H1 (cell line): Measurements from ENCODE around the gene RASGRF1. TPM values are rescaled to one million over a fixed set of nuclear protein-coding genes. Genes with fewer than 3 reads are reported as not detected.

Source experiments
- CTCF ChIA-PET: fragments of 300-600 bp; sonication (Branson Sonifier 250); formaldehyde crosslinking; loops from one replicate; lab custom pipeline; 2021; ENCODE audit not compliant: partially characterized antibody; lab: Charles Lee
- POLR2A ChIA-PET: fragments of 300-600 bp; sonication (Branson Sonifier 250); formaldehyde crosslinking; loops from one replicate; lab custom pipeline; 2021; ENCODE audit warnings: inconsistent platforms; ENCODE audit not compliant: partially characterized antibody; lab: Charles Lee
- DNase-seq, 2 experiments: peaks; one replicate each; pipeline versions ENCODE4 v3.0.0 to v3.0.0-alpha.2; 2010 to 2022; ENCODE audit warnings: low spot score in 2 of 2, low read depth in 1 of 2, mixed read lengths in 1 of 2
- FAIRE-seq: peaks from 2 replicates; lab custom pipeline; 2011; peaks lifted over from hg19 to GRCh38; lab: Jason Lieb, UNC
- H2AFZ ChIP-seq: 2 replicates; pipeline ENCODE4 v1.8.1; 2012; ENCODE audit warnings: low read length, inconsistent platforms
- H2AK5ac ChIP-seq: 2 replicates; pipeline ENCODE4 v1.6.1; 2013; ENCODE audit warnings: low read depth, low read length
- H2BK120ac ChIP-seq: replicated peaks from 2 replicates; pipeline ENCODE3; 2013; ENCODE audit warnings: low read depth, low read length, inconsistent platforms
- H2BK12ac ChIP-seq: 2 replicates; pipeline ENCODE4 v1.6.1; 2013; ENCODE audit warnings: low read depth, low read length
- H2BK15ac ChIP-seq: 2 replicates; pipeline ENCODE4 v1.6.1; 2013; ENCODE audit warnings: low read length
- H2BK20ac ChIP-seq: 2 replicates; pipeline ENCODE4 v1.6.1; 2013; ENCODE audit warnings: low read length
- H2BK5ac ChIP-seq: 2 replicates; pipeline ENCODE4 v1.6.1; 2013; ENCODE audit warnings: low read depth, low read length
- H3K14ac ChIP-seq: 2 replicates; pipeline ENCODE4 v1.6.1; 2013; ENCODE audit warnings: inconsistent platforms; ENCODE audit not compliant: insufficient read length
- H3K18ac ChIP-seq: 2 replicates; pipeline ENCODE4 v1.6.1; 2013; ENCODE audit warnings: low read length; ENCODE audit errors: extremely low read depth
- H3K23ac ChIP-seq: 2 replicates; pipeline ENCODE4 v1.6.1; 2013; ENCODE audit warnings: inconsistent platforms; ENCODE audit not compliant: insufficient read length
- H3K23me2 ChIP-seq: 2 replicates; pipeline ENCODE4 v1.6.1; 2013; ENCODE audit warnings: low read depth, low read length
- H3K27ac ChIP-seq: 2 replicates; pipeline ENCODE4 v1.6.1; 2011; ENCODE audit warnings: low read depth, low read length, inconsistent platforms
- H3K27me3 ChIP-seq, 4 experiments: replicated peaks in 1 of 4; 1 replicate in 1 of 4; 2 replicates in 3 of 4; pipeline versions ENCODE4 v1.6.1 to v1.8.1; 2011 to 2013; ENCODE audit warnings: low read length in 3 of 4, mild to moderate bottlenecking in 3 of 4, inconsistent platforms in 2 of 4, mixed read lengths in 2 of 4, moderate library complexity in 1 of 4; ENCODE audit not compliant: control insufficient read depth in 3 of 4, insufficient read depth in 3 of 4; ENCODE audit errors: extremely low read depth in 1 of 4
- H3K36me3 ChIP-seq, 4 experiments: 2 replicates each; pipeline versions ENCODE4 v1.6.1 to v1.8.1; 2011 to 2013; ENCODE audit warnings: mild to moderate bottlenecking in 4 of 4, low read length in 3 of 4, moderate library complexity in 2 of 4, control low read depth in 1 of 4, inconsistent platforms in 1 of 4; ENCODE audit not compliant: insufficient read depth in 4 of 4, control insufficient read depth in 2 of 4
- H3K4ac ChIP-seq: replicated peaks from 2 replicates; pipeline ENCODE3; 2013; ENCODE audit warnings: low read length, low read depth, mixed read lengths, inconsistent platforms; ENCODE audit not compliant: insufficient read length
- H3K4me1 ChIP-seq, 4 experiments: replicated peaks in 1 of 4; 1 replicate in 1 of 4; 2 replicates in 3 of 4; pipeline versions ENCODE4 v1.6.1 to v1.8.1; 2011 to 2013; ENCODE audit warnings: low read length in 3 of 4, inconsistent platforms in 2 of 4, mixed read lengths in 1 of 4; ENCODE audit not compliant: insufficient read depth in 4 of 4, control insufficient read depth in 3 of 4
- H3K4me2 ChIP-seq, 2 experiments: 2 replicates each; pipeline versions ENCODE4 v1.6.1 to v1.8.1; 2011 to 2013; ENCODE audit warnings: low read depth in 2 of 2, low read length in 2 of 2, control low read depth in 1 of 2, inconsistent platforms in 1 of 2, mild to moderate bottlenecking in 1 of 2; ENCODE audit not compliant: insufficient read depth in 1 of 2
- H3K4me3 ChIP-seq, 4 experiments: fragments of 200-600, 300-600 bp in 1 of 4; sonication (generic), shearing (Covaris generic), sonication (Bioruptor Twin) in 1 of 4; 2 replicates each; pipeline versions ENCODE4 v1.5.1 to v1.8.1; 2011 to 2016; ENCODE audit warnings: low read length in 4 of 4, low read depth in 3 of 4, control low read depth in 2 of 4, inconsistent platforms in 2 of 4, mild to moderate bottlenecking in 2 of 4, mixed read lengths in 1 of 4, moderate library complexity in 1 of 4; ENCODE audit not compliant: insufficient read depth in 2 of 4; ENCODE audit errors: extremely low read depth in 1 of 4
- H3K56ac ChIP-seq: replicated peaks from 2 replicates; pipeline ENCODE3; 2013; ENCODE audit warnings: low read depth, mild to moderate bottlenecking, mixed read lengths, low read length, inconsistent platforms; ENCODE audit not compliant: insufficient read length
- H3K79me1 ChIP-seq: 2 replicates; pipeline ENCODE4 v1.6.1; 2013; ENCODE audit warnings: low read depth, low read length, control low read depth
- H3K79me2 ChIP-seq, 2 experiments: 2 replicates each; pipeline versions ENCODE4 v1.6.1 to v1.8.1; 2012 to 2013; ENCODE audit warnings: low read length in 2 of 2, mild to moderate bottlenecking in 2 of 2, inconsistent platforms in 1 of 2; ENCODE audit not compliant: insufficient read depth in 2 of 2, control insufficient read depth in 1 of 2
- H3K9ac ChIP-seq, 4 experiments: replicated peaks in 1 of 4; 1 replicate in 1 of 4; 2 replicates in 3 of 4; pipeline versions ENCODE4 v1.6.1 to v1.8.1; 2011 to 2013; ENCODE audit warnings: low read depth in 3 of 4, low read length in 3 of 4, control low read depth in 2 of 4, mild to moderate bottlenecking in 2 of 4, moderate library complexity in 2 of 4, inconsistent platforms in 1 of 4; ENCODE audit errors: extremely low read depth in 1 of 4
- H3K9me3 ChIP-seq, 2 experiments: 2 replicates each; pipeline versions ENCODE4 v1.6.1 to v1.8.1; 2012 to 2013; ENCODE audit warnings: mild to moderate bottlenecking in 2 of 2, moderate library complexity in 2 of 2, control low read depth in 1 of 2, inconsistent platforms in 1 of 2, low read depth in 1 of 2, low read length in 1 of 2, mixed read lengths in 1 of 2; ENCODE audit not compliant: insufficient read depth in 2 of 2
- H4K20me1 ChIP-seq, 2 experiments: replicated peaks in 1 of 2; 2 replicates each; pipeline versions ENCODE3 to v1.8.1; 2011 to 2013; ENCODE audit warnings: inconsistent platforms in 2 of 2, low read length in 2 of 2, mild to moderate bottlenecking in 1 of 2; ENCODE audit not compliant: insufficient read depth in 2 of 2, control insufficient read depth in 1 of 2
- H4K5ac ChIP-seq: 2 replicates; pipeline ENCODE4 v1.6.1; 2013; ENCODE audit warnings: low read length, low read depth, mixed read lengths, inconsistent platforms; ENCODE audit not compliant: insufficient read length
- H4K8ac ChIP-seq: 2 replicates; pipeline ENCODE4 v1.8.0; 2013; ENCODE audit warnings: mild to moderate bottlenecking, moderate library complexity, low read length, inconsistent platforms; ENCODE audit not compliant: insufficient read depth; ENCODE audit errors: extremely low read depth
- H4K91ac ChIP-seq: replicated peaks from 2 replicates; pipeline ENCODE3; 2013; ENCODE audit warnings: low read length, mixed read lengths, inconsistent platforms; ENCODE audit not compliant: insufficient read length
- BCL11A ChIP-seq, 2 experiments: IDR thresholded peaks; one replicate each; pipeline ENCODE4 v1.6.1; 2011; ENCODE audit warnings: low read depth in 2 of 2, low read length in 2 of 2, mild to moderate bottlenecking in 2 of 2
- BRCA1 ChIP-seq: IDR thresholded peaks from 2 replicates; pipeline ENCODE4 v1.6.1; 2012; ENCODE audit warnings: low read depth, low read length, improper control_type of control experiment
- CTBP2 ChIP-seq: IDR thresholded peaks from 2 replicates; pipeline ENCODE4 v1.7.0; 2011; ENCODE audit warnings: borderline replicate concordance, mild to moderate bottlenecking, moderate library complexity, mixed read lengths, low read length; ENCODE audit not compliant: insufficient read depth, insufficient read length
- EP300 ChIP-seq, 2 experiments: IDR thresholded peaks; 1 replicate in 1 of 2; 2 replicates in 1 of 2; pipeline ENCODE4 v1.6.1; 2011 to 2012; ENCODE audit warnings: low read depth in 2 of 2, low read length in 2 of 2, mild to moderate bottlenecking in 2 of 2, borderline replicate concordance in 1 of 2, inconsistent platforms in 1 of 2, moderate library complexity in 1 of 2
- GABPA ChIP-seq: IDR thresholded peaks from 2 replicates; pipeline ENCODE4 v1.6.1; 2011; ENCODE audit warnings: mild to moderate bottlenecking, low read length, moderate library complexity, borderline replicate concordance; ENCODE audit not compliant: insufficient read depth
- GTF2F1 ChIP-seq: IDR thresholded peaks from 2 replicates; pipeline ENCODE4 v1.6.1; 2012; ENCODE audit warnings: low read depth, low read length, improper control_type of control experiment, borderline replicate concordance
- JUN ChIP-seq: IDR thresholded peaks from 2 replicates; pipeline ENCODE4 v1.6.1; 2011; ENCODE audit warnings: low read depth, mild to moderate bottlenecking, improper control_type of control experiment, low read length
- POLR2AphosphoS5 ChIP-seq: IDR thresholded peaks from 2 replicates; pipeline ENCODE4 v1.6.1; 2011; ENCODE audit warnings: low read depth, low read length
- SP1 ChIP-seq: IDR thresholded peaks from 2 replicates; pipeline ENCODE4 v1.6.1; 2011; ENCODE audit warnings: low read depth, low read length
- SUZ12 ChIP-seq: fragments of 200-600 bp; sonication (generic); IDR thresholded peaks from 2 replicates; pipeline ENCODE4 v1.6.1; 2012; ENCODE audit warnings: mild to moderate bottlenecking, inconsistent platforms, low read length, moderate library complexity, mixed read lengths
- WGBS, 2 experiments: shearing (Covaris generic) in 1 of 2; methylation state at CpG; one replicate each; pipeline versions ENCODE4 v1.1.6 to v1.1.7; 2013 to 2015; ENCODE audit warnings: low lambda C conversion rate in 2 of 2, mixed read lengths in 2 of 2, inconsistent platforms in 1 of 2, low coverage in 1 of 2, missing lambda C conversion rate in 1 of 2; ENCODE audit not compliant: insufficient replicate concordance in 2 of 2, insufficient coverage in 1 of 2, insufficient read length in 1 of 2; ENCODE audit errors: extremely low coverage in 1 of 2, missing lambda C conversion rate in 1 of 2; 5-methylcytosine and 5-hydroxymethylcytosine counted together
- polyA plus RNA-seq, 7 experiments: library from polyadenylated mRNA; depleted of rRNA in 3 of 7; stranded (reverse) in 5 of 7; unstranded in 2 of 7; fragments of >200 nt in 5 of 7; fragments of 200-250 nt in 2 of 7; gene quantifications; 1 replicate in 5 of 7; 2 replicates in 1 of 7; 4 replicates in 1 of 7; pipeline versions ENCODE4 v1.2.1 to v1.2.3, GENCODE V29; 2011 to 2013; ENCODE audit warnings: missing spikeins in 2 of 7, mixed read lengths in 2 of 7
- total RNA-seq: library from RNA; stranded (reverse); fragmentation: NEBNext Ultra II Directional; extraction: Animal tissue kit (Norgen Biotek cat#: 25700); gene quantifications from 2 replicates; pipeline ENCODE4 v1.2.1, GENCODE V29; 2021
- TF ChIP-seq, protein P1 (sequence below): IDR thresholded peaks from 2 replicates; pipeline ENCODE4 v1.6.1; 2011; ENCODE audit warnings: low read length, improper control_type of control experiment

The RASGRF1 gene
- total and polyA plus RNA-seq, 2 of the 8 experiments (the other 6 are each of a cell fraction or from before 2014, with no cell fraction given), result 0.42 to 0.67 TPM

DNA sequence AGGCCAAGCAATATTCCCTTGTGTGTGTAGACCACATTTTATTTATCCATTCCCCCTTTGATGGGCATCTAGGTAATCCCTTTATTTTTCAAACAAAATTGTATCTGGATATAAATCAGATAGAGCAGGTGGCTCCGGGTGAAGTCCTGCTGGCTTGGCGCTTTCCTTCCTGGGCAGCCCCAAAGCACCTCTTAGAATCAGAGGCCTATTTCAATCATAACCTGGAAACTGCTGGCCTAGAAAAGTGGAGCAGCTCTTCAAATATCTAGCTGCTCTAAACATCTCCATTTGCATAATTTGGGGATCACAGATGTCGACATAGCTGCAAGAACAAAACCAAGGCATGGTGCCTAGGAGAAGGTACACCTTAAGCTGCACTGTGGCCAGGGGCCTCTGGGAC, 40.2 kb downstream of the RASGRF1 start:
- no peak overlapping the region for H3K18ac ChIP-seq
- no peak overlapping the region for H3K23ac ChIP-seq
- FAIRE-seq (no peak), DNase-seq (no peak)
- ChIA-PET POLR2A (no interaction called here), CTCF (interaction anchor here (1.0 to 22.1 kb wide), 3 partner anchors 16 to 135 kb away, joined by 5 to 236 read pairs (median 15); no protein-coding TSS in a partner anchor)
- H3K56ac ChIP-seq, result no peak overlapping the region
- H3K9ac ChIP-seq, result no peak overlapping the region
- H3K36me3 ChIP-seq, result no peaks in the 10 kb centered on the region
- H2BK5ac ChIP-seq, result no peak overlapping the region
- no peaks in the 10 kb centered on the region for H4K20me1 ChIP-seq
- no peak overlapping the region for H4K91ac ChIP-seq
- no peak overlapping the region for H4K5ac ChIP-seq
- no peak overlapping the region for H3K27ac ChIP-seq
- H2BK120ac ChIP-seq, result no peak overlapping the region
- no peak overlapping the region for H3K4me3 ChIP-seq
- no peak overlapping the region for H2BK12ac ChIP-seq
- no peak overlapping the region for H2BK15ac ChIP-seq
- H2AFZ ChIP-seq, result no peak overlapping the region
- H2BK20ac ChIP-seq, result no peak overlapping the region
- peaks cover 0 to 2% (median under 1%) of the 10 kb centered on the region in 4 experiments; a peak in 3 of 7 replicates for H3K27me3 ChIP-seq
- H3K79me2 ChIP-seq, result no peaks in the 10 kb centered on the region
- H3K23me2 ChIP-seq, result no peaks in the 10 kb centered on the region
- no peaks in the 10 kb centered on the region for H3K79me1 ChIP-seq
- no peak overlapping the region for H3K4ac ChIP-seq
- WGBS, 2 experiments, result 92% methylated on average over 3 of the region's 3 CpGs; no CpG with 5 or more reads in 1 of the 2 experiments
- no peaks in the 10 kb centered on the region; a peak in 1 of 7 replicates for H3K4me1 ChIP-seq
- no peaks in the 10 kb centered on the region for H3K9me3 ChIP-seq
- H3K14ac ChIP-seq, result no peak overlapping the region
- no peak overlapping the region for H3K4me2 ChIP-seq
- no peak overlapping the region; the same call in 1 of the 2 replicates for H4K8ac ChIP-seq
- no peak overlapping the region for H2AK5ac ChIP-seq
- no peak for TF ChIP-seq BCL11A (IDR thresholded peaks at IDR 0.05; ENCODE audit: low read depth in 2 of 2, low read length in 2 of 2)
- TF ChIP-seq, protein P1, sequence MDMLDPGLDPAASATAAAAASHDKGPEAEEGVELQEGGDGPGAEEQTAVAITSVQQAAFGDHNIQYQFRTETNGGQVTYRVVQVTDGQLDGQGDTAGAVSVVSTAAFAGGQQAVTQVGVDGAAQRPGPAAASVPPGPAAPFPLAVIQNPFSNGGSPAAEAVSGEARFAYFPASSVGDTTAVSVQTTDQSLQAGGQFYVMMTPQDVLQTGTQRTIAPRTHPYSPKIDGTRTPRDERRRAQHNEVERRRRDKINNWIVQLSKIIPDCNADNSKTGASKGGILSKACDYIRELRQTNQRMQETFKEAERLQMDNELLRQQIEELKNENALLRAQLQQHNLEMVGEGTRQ, result no peak
- no peak for TF ChIP-seq BRCA1
- TF ChIP-seq GTF2F1, result no peak
- no peak for TF ChIP-seq GABPA
- TF ChIP-seq JUN, result no peak
- TF ChIP-seq EP300 (IDR thresholded peaks at IDR 0.05; ENCODE audit: borderline replicate concordance in 1 of 2, low read depth in 2 of 2, low read length in 2 of 2), result no peak
- TF ChIP-seq POLR2AphosphoS5, result no peak
- no peak for TF ChIP-seq SUZ12
- TF ChIP-seq CTBP2, result no peak
- TF ChIP-seq SP1, result no peak
